ENCODE data around the gene EML4. TPM values are rescaled to one million over a fixed set of nuclear protein-coding genes. Genes with fewer than 3 reads are reported as not detected.

EML4 gene, protein sequence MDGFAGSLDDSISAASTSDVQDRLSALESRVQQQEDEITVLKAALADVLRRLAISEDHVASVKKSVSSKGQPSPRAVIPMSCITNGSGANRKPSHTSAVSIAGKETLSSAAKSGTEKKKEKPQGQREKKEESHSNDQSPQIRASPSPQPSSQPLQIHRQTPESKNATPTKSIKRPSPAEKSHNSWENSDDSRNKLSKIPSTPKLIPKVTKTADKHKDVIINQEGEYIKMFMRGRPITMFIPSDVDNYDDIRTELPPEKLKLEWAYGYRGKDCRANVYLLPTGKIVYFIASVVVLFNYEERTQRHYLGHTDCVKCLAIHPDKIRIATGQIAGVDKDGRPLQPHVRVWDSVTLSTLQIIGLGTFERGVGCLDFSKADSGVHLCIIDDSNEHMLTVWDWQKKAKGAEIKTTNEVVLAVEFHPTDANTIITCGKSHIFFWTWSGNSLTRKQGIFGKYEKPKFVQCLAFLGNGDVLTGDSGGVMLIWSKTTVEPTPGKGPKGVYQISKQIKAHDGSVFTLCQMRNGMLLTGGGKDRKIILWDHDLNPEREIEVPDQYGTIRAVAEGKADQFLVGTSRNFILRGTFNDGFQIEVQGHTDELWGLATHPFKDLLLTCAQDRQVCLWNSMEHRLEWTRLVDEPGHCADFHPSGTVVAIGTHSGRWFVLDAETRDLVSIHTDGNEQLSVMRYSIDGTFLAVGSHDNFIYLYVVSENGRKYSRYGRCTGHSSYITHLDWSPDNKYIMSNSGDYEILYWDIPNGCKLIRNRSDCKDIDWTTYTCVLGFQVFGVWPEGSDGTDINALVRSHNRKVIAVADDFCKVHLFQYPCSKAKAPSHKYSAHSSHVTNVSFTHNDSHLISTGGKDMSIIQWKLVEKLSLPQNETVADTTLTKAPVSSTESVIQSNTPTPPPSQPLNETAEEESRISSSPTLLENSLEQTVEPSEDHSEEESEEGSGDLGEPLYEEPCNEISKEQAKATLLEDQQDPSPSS
- total RNA-seq = 155 TPM

DNA sequence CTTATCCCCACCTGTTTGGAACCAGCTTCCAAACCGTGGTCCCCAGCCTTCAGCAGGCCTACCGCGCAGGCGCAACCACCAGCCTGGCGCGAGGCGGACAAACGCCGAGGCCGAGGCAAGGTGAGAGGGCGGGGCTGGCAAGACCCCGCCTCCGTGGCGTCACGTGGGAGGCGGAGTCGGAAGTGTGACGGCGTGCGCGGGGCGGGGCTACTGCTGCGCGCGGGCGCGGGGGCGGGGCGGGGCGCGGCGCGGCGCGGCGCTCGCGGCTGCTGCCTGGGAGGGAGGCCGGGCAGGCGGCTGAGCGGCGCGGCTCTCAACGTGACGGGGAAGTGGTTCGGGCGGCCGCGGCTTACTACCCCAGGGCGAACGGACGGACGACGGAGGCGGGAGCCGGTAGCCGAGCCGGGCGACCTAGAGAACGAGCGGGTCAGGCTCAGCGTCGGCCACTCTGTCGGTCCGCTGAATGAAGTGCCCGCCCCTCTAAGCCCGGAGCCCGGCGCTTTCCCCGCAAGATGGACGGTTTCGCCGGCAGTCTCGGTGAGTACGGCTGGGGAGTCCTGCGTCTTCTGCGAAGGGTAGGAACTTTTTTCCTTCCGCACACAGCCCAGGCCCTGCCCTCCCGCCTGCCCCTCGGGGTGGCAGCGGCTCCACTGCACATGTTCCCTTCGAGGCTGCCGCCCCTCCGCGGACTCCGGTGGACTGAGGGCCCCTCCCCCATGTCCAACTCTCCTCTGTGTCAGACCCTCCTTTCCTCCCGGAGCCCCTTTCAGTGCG is at the start of gene EML4:
EML4 (plus strand) TSS at position 254 of the 774 bp plus-strand sequence; CDS start at position 513, 259 bp downstream.

DNA sequence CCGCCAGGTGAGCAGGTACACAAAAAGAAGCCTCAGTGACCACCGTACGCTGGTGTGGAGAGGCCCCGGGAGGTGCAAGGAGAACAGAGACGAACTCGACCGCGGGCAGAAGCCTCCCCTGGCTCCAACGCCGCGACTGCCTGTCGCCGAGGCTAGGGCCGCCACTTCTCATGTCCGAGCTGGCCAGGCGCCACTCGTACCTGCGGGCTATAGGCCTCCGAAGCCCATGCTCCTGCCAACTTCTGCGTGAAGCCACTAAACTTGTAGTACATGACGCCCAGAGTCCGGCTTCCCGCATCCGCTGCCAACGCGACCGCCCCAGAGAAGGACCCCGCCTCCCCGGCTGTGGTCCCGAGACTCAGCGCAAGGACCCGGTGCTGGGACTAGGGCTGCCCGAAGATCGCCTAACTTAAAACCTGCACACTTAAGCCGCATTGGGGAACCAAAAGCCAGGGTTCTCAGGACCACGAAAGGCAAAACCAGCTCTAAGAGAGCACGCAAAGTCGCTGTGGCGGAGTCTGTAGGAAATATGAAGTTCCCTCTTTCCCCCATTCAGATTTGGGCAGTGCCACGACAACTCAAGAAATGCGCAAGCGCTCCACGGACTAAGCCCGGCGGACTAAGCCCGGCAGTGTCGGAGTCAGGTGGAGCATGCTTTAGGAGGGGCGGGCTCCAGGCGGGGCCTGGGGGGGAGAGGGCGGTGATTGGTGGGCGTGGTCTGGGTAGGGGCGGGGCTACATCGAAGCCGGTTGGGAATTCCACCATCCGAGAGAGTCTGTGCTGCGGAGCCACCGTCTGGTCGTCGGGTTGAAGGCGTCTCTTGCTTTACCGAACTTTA is 192.0 kb downstream of the EML4 start, which contains the start of gene COX7A2L:
COX7A2L (minus strand) TSS at position 328 of the 838 bp plus-strand sequence; CDS start at position 272, 56 bp downstream.

Other genes with a start within 250 kb of the EML4 start
- gene PKDCC, start 121.3 kb upstream of the EML4 start, total RNA-seq = 143 TPM
- gene COX7A2L, start 191.9 kb downstream of the EML4 start, total RNA-seq = 184 TPM